Osteoblast (primary cell): ENCODE data around the gene FAM162B. TPM values are rescaled to one million over a fixed set of nuclear protein-coding genes. Genes with fewer than 3 reads are reported as not detected.

Experiments
- DNase-seq: peaks from one replicate; pipeline ENCODE4 v3.0.0; 2011; ENCODE audit warnings: low spot score, mixed read lengths; ENCODE audit not compliant: insufficient read length; ENCODE audit errors: missing footprints
- H2AFZ ChIP-seq: 2 replicates; pipeline ENCODE4 v1.6.0; 2011; ENCODE audit warnings: mild to moderate bottlenecking, low read length
- H3K27ac ChIP-seq: 2 replicates; pipeline ENCODE4 v1.5.1; 2011; ENCODE audit warnings: mild to moderate bottlenecking, low read depth, low read length, moderate library complexity
- H3K27me3 ChIP-seq: 2 replicates; pipeline ENCODE4 v1.6.0; 2012; ENCODE audit warnings: mild to moderate bottlenecking, control low read depth, inconsistent platforms, low read length, moderate library complexity; ENCODE audit not compliant: insufficient read depth
- H3K36me3 ChIP-seq: 2 replicates; pipeline ENCODE4 v1.5.1; 2011; ENCODE audit warnings: mild to moderate bottlenecking, low read length, control low read depth, moderate library complexity; ENCODE audit not compliant: insufficient read depth
- H3K4me1 ChIP-seq: 2 replicates; pipeline ENCODE4 v1.5.1; 2011; ENCODE audit warnings: mild to moderate bottlenecking, low read length, control low read depth, moderate library complexity; ENCODE audit not compliant: insufficient read depth
- H3K4me2 ChIP-seq: 2 replicates; pipeline ENCODE4 v1.6.0; 2011; ENCODE audit warnings: mild to moderate bottlenecking, low read length; ENCODE audit not compliant: insufficient read depth
- H3K4me3 ChIP-seq: fragments of 200-600 bp; sonication (generic); 3 replicates; pipeline ENCODE4 v1.5.1; 2012; ENCODE audit warnings: mild to moderate bottlenecking, low read length, inconsistent platforms; ENCODE audit not compliant: insufficient read depth
- H3K79me2 ChIP-seq: 2 replicates; pipeline ENCODE4 v1.6.0; 2012; ENCODE audit warnings: mild to moderate bottlenecking, low read length, control low read depth, inconsistent platforms; ENCODE audit not compliant: insufficient read depth
- H3K9me3 ChIP-seq: 2 replicates; pipeline ENCODE4 v1.5.1; 2011; ENCODE audit warnings: low read depth, low read length, control low read depth
- H4K20me1 ChIP-seq: 2 replicates; pipeline ENCODE4 v1.6.0; 2012; ENCODE audit warnings: mild to moderate bottlenecking, low read length, control low read depth; ENCODE audit not compliant: insufficient read depth
- CTCF ChIP-seq: IDR thresholded peaks from 2 replicates; pipeline ENCODE4 v1.5.1; 2011; ENCODE audit warnings: mild to moderate bottlenecking, low read depth, low read length, moderate library complexity; ENCODE audit errors: extremely low read depth
- total RNA-seq: library from RNA; depleted of rRNA; stranded (reverse); fragments of >200 nt; gene quantifications from 2 replicates; pipeline ENCODE4 v1.2.3, GENCODE V29; 2012

The FAM162B gene
- total RNA-seq, result 0.36 TPM in 1 of 2 replicates, not detected in the other

DNA sequence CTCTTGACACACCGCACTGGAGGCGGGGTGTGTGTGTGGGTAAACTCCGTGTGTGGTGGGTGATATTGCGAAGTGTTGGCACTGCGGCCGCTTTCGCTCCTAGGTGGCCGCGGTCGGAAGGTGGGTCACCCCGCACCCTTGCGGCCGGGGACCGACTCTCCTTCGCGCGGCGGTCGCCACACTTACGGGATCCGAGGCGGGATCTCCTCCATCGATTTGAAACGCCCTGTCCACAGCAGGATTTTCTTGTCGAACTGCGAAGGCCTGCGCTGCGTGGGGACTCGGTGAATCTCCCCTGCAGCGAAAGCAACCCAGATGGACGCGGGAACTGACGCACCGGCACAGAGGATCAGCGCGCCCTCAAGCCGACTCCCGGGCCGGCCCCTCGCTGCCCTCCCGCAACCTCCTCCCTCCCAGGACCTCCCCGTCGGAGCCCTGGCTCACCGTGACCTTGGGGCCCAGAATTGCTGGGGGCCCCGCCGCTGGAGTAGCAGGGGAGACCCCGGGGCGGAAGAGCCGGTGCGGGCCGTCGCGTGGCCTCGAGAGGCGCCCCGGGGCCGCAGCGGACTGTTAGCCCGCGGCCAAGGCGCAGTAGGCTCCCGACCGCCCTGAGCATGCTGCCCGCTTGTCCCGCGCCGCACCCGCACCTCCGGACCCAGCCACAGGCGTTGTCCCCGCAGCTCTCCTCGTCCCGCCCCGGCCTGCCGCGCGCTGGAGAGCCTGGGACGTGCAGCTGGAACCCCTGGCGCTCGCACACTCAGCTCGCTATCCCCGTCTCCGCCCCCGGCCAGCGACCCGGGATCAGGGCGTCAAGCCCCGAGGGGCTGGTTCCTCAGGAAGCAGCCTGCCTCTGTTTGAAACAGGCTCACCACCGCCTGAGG, at the start of gene FAM162B:
Gene FAM162B (minus strand): TSS at position 759 of the 881 bp plus-strand sequence. CDS start 143 bp downstream, at position 616.
- Histone ChIP-seq H3K36me3 (no peaks in the 10 kb centered on the region), H3K4me1 (no peaks in the 10 kb centered on the region), H3K9me3 (no peaks in the 10 kb centered on the region), H3K27ac (no peak within 1 kb of the TSS), H3K27me3 (peaks cover 38% of the 10 kb centered on the region), H4K20me1 (no peaks in the 10 kb centered on the region), H3K79me2 (no peaks in the 10 kb centered on the region), H2AFZ (peak within 1 kb of the TSS; percentile 87), H3K4me2 (peak within 1 kb of the TSS; percentile 80), H3K4me3 (peak within 1 kb of the TSS; percentile 67)
- DNase-seq, result peak; percentile 81
- TF ChIP-seq CTCF, result no peak

DNA sequence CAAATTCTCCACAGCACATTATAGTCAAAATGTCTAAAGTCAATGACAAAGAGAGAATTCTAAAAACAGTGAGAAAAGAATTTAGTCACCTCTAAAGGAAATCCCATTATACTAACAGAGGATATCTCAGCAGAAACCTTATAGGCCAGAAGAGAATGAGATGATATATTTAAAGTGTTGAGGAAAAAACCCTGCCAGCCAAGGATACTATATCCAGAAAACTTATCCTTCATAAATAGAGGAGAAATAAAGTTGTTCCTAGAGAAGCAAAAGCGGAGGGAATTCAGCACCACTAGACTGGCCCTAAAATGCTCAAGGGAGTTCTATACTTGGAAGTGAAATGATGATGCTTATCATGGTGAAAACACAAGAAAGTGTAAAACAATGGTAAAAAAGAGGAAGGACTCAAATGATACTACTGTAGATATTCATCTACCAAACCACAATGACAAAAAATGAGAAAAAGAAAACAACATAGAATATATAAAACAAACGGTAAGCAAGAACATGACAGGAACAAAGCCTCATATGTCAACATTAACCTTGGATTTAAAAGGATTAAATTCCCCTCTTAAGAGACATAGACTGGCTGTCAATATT, 46.6 kb upstream of the FAM162B start:
- no peaks in the 10 kb centered on the region for H3K4me1 ChIP-seq
- no peak for TF ChIP-seq CTCF
- DNase-seq, result no peak
- H3K27me3 ChIP-seq, result no peaks in the 10 kb centered on the region
- H3K4me3 ChIP-seq, result no peak overlapping the region
- H3K9me3 ChIP-seq, result no peaks in the 10 kb centered on the region
- no peaks in the 10 kb centered on the region for H3K36me3 ChIP-seq
- no peaks in the 10 kb centered on the region for H3K79me2 ChIP-seq
- no peaks in the 10 kb centered on the region for H4K20me1 ChIP-seq
- no peak overlapping the region for H3K4me2 ChIP-seq
- no peak overlapping the region for H2AFZ ChIP-seq
- no peak overlapping the region for H3K27ac ChIP-seq

- H3K9me3 ChIP-seq, result no peaks in the 10 kb centered on the region
- H3K79me2 ChIP-seq, result no peaks in the 10 kb centered on the region
- no peak overlapping the region for H2AFZ ChIP-seq
- H3K4me3 ChIP-seq, result no peak overlapping the region
- no peaks in the 10 kb centered on the region for H3K4me1 ChIP-seq
- no peak overlapping the region for H3K4me2 ChIP-seq
- DNase-seq, result no peak
- H4K20me1 ChIP-seq, result no peaks in the 10 kb centered on the region
- H3K27ac ChIP-seq, result no peak overlapping the region
- no peaks in the 10 kb centered on the region for H3K36me3 ChIP-seq
- no peaks in the 10 kb centered on the region for H3K27me3 ChIP-seq
- no peak for TF ChIP-seq CTCF
Observed at GRCh38 chr6:116801971-116802370, 36.5 kb upstream of the FAM162B start.

DNA sequence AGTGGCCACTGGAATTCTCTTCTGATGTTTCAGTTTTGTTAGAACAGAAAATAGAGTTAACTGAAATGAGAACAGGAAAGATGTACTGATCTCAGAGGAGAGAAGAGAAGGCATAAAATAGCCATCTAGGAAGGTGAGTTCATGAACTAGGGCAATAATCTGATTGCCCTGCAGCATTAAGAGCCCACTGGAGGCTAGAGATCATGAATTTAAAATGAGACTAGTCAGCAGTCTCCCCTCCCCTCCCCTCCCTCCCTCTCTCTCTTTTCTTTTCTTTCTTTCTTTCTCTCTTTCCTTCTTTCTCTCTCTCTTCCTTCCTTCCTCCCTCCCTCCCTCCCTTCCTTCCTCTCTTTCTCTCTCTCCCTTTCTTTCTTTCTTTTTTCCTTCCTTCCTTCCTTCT, 34.4 kb upstream of the FAM162B start:
- TF ChIP-seq CTCF, result no peak
- Histone ChIP-seq H3K4me2 (no peak overlapping the region), H4K20me1 (no peaks in the 10 kb centered on the region), H3K27ac (no peak overlapping the region), H3K4me3 (no peak overlapping the region), H3K27me3 (no peaks in the 10 kb centered on the region), H2AFZ (no peak overlapping the region), H3K79me2 (no peaks in the 10 kb centered on the region), H3K9me3 (no peaks in the 10 kb centered on the region), H3K4me1 (no peaks in the 10 kb centered on the region), H3K36me3 (no peaks in the 10 kb centered on the region)
- no peak for DNase-seq
